D721Med (cell line): ENCODE results near the gene MND1.
"Not testable (repeated sequence)": the region's sequence is repeated elsewhere in the genome, so short reads cannot be mapped to it uniquely, and the experiment has no call there.

Source experiments
- DNase-seq: peaks from one replicate; pipeline ENCODE4 v3.0.0; 2011; ENCODE audit warnings: low spot score; ENCODE audit not compliant: insufficient read length
- FAIRE-seq: peaks from 2 replicates; lab custom pipeline; 2011; peaks lifted over from hg19 to GRCh38; lab: Jason Lieb, UNC
- CTCF ChIP-seq: IDR thresholded peaks from 2 replicates; pipeline ENCODE4 v1.5.1; 2012; ENCODE audit warnings: mild to moderate bottlenecking, control low read depth; ENCODE audit not compliant: insufficient read depth; ENCODE audit errors: missing control alignments

MND1 gene

DNA sequence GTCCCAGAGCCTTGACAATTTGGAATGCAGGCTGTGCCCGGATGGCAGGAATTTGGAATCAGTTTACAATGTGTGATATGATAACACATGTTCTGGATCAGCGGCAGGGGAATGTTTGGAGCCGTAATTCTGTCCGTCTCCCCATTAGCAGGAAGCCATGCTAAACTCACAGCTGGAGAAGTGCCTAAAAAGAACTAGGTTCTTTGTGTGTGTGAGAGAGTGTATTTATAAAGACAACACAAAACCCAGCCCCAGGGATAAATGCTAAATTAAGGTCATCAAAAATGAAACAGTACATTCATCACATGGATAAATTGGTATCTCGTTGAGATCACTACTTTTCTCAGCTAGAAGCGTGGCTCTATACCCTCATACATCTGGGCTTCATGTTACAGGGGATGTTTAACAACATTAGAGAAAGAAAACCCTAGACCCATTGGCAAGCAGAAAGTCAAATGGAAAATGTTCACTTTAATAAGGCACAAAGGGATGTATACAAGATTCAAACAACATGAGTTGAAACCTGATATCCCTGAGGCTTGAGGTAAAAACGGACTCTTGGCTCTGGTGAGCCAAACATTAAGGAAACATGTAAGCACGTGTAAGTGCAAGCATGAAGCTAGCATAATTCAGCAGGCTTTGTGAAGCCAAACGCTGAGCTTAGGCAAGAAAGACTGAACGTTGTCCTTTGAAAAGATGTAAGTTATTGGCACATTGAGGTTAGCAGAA, 103.7 kb downstream of the MND1 start:
- TF ChIP-seq CTCF = no peak
- FAIRE-seq = no peak
- no peak for DNase-seq

GRCh38 chr4:153449338-153449737, 104.8 kb downstream of the MND1 start:
- DNase-seq (no peak), FAIRE-seq (no peak)
- no peak for TF ChIP-seq CTCF

GRCh38 chr4:153450544-153450917, 106.0 kb downstream of the MND1 start:
- FAIRE-seq = no peak
- DNase-seq = no peak
- TF ChIP-seq CTCF = no peak

GRCh38 chr4:153451145-153451544, 106.7 kb downstream of the MND1 start:
- DNase-seq, FAIRE-seq: not testable (repeated sequence)

GRCh38 chr4:153451911-153452657, 107.6 kb downstream of the MND1 start:
- DNase-seq (no peak), FAIRE-seq (no peak)
- TF ChIP-seq CTCF = no peak

DNA sequence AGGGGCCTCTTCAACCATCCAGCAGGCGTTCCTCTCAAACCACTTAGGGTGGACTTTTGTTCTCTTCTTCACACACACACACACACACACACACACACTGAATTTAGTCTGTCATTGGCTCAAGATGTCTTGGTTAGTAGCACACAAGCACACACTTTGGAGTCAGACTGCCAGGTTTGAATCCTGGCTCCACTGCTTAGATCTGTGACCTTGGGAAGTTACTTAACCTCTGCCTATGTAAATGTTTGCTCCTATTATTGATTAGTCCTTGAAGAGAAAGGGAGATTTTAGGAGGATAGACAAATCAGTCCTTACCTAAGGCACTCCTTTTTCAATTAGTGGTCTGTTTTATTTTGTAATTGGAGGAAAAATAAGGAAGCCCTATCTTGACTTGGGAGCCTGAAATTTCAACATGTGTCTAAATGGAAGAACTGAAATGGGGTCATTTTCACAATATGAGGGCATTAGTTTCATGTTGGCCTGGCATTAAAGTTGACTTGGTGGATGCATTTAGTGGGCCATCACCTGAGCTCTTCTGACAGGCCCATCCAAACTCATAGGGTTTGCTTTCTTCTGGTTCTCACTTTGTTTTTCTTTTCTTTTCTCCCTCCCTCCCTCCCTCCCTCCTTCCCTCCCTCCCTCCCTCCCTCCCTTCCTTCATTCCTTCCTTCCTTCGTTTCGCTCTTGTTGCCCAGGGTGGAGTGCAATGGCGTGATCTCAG, 108.3 kb downstream of the MND1 start:
- TF ChIP-seq CTCF = no peak
- DNase-seq (no peak), FAIRE-seq (no peak)

- FAIRE-seq (no peak), DNase-seq (no peak)
- TF ChIP-seq CTCF = no peak
Measured at GRCh38 chr4:153453402-153453801, 108.9 kb downstream of the MND1 start.
